GM19328 (cell line): ENCODE results near the gene WDR7.

Source experiments
- ATAC-seq: cut with Tn5 transposase; IDR thresholded peaks from one replicate; pipeline ENCODE4 v1.9.1; 2021; ENCODE audit warnings: mild to moderate bottlenecking, moderate library complexity; ENCODE audit not compliant: unreplicated experiment

The WDR7 gene

DNA sequence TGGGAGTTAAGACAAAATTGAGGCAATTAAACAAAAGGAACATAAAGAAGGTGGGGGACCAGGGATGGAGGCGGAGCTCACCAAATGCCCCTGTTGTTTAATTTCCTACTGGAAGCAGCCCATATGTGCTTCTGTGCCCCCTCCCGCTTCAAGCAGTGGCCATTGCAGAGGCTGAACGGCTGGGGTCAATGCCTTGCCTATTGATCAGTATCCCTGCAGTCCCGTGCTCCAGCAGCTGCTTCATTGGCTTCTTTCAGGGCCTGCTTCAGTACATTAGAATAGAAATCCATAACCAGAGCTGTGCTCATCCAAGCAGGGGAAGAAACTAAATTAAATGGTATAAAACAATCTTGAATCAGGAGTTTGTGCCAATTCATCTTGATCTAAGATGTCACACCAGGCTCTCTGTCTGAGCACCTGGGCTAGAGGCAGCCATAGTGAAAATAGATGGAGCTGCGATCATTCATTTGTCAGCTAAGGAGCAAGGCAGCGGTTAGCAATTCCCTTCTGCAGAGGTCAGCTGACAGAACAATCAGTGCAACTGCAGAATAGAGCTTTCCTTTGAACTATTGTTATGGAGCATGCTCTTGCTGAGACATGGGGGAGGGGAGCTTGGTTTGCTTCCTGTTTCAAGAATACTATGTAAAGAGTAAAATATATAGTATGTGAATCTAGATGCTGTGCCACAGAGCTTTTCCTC, 222.4 kb downstream of the WDR7 start:
- ATAC-seq = no peak

DNA sequence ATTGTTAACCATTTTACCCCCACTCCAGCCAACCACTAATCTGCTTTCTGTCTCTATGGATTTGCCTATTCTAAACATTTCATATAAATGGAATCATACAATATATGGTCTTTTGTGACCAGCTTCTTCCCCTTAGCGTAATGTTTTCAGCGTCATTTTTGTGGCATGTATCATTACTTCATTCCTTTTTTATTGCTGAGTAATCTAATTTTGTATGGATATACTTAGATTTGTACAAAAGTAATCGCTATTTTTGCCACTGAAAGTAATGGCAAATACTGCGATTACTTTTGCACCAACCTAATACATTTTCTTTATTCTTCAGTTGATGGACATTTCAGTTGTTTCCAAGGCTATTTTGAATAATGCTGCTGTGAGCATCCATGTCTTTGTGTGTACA, 227.6 kb downstream of the WDR7 start:
- no peak for ATAC-seq

DNA sequence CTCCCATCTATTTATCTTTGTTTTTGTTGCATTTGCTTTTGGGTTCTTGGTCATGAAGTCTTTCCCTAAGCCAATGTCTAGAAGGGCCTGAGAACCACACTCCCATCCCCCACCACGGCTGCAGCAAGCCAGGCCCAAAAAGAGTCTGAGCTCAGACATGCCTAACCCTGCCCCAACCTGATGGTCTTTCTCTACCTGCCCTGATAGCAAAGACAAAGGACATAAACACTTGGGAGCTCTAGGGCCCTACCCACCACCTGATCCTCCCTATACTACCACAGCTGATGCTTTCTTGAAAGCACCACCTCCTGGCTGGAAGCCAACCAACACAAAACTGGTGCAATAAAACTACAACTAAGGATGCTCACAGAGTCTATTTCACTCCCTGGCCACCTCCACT, 233.4 kb downstream of the WDR7 start:
- no peak for ATAC-seq

DNA sequence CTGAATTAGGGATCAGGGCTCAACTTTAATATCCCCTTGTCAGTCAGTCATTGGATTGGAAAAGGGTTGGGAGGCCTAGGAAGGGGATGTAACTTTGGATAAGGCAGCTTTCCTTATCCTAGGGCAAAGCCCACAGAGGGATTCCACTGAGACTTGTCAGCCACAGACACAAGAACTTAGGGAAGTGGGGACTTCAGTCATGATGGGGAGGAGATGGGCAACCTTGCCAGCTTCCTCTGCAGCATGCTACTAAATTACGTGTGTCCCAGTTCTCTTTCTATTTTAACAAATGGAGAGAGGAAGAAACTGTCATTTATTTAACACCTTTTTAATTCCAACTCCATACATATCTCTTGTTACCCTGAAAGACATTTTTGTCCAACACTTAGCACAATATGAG, 237.8 kb downstream of the WDR7 start:
- no peak for ATAC-seq

DNA sequence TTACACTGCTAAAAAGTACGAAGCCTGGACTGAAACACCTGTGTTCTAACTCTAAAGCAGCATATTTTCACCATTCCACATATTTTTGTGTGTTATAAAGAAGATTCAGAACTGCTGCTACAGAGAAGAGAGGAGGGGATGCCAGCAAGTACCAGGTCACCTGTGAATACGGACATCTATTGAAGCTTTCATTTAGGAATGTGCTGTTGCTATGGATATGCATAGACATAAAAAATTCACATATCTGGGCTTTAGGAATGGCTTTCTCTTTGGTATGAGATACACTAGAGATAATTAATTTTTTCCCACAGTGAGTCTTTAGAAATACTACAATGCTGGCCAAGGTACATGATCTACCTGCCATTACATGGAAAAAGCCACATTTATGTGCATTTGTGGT, 238.5 kb downstream of the WDR7 start:
- no peak for ATAC-seq

DNA sequence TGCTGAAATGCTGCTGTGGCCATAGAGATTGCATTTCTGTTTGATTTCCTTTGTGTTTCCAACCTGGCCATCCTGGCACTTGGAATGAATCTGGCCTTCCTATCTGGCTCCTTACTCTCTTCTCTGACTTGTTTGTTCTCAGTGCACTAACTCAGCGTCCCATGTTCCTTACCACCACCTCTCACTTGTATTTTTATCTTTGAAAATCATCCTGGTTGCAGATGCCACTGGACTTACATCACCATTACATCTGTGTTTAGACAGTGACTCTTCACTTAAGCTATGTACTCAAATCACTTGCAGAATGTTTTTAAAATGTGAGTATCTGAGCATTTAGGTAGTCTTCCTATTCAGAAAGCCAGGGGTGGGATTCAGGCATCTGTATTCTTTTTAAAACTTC, 239.5 kb downstream of the WDR7 start:
- no peak for ATAC-seq

DNA sequence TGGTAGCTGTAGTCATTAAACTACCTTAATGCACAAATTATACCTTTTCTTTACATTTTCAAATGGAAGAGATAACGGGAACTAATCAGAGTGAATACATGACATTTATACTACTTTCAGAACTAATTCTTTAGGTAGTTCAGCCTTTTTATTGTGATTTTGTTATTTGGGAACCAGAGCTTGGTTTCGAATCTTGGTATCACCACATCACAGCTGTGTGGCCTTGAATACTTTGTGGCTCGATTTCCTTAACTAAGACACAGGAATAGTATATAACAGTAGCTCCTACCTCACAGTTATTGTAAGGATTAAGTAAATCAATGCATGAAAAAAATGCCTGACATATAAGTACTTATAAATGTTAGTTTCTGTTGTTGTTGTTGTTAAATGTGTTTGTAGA, 240.0 kb downstream of the WDR7 start:
- no peak for ATAC-seq

DNA sequence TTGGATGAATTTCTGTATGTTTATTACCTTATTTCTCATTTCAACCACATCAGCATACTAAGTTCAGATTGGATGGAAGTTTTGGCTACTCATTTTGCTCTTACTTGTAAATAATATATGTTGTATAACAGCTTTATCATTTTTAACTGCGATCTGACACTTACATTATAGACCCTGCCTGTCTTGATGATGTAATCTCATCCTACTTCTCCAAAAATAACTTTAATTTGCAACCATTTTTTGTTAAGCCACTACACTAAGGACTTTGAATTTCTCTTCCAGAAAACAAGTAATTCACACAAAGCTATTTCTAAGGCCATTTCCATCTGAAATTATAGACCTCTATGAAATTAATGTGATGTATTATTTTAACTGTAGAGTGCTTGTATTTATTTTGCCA, 240.7 kb downstream of the WDR7 start:
- ATAC-seq = no peak

DNA sequence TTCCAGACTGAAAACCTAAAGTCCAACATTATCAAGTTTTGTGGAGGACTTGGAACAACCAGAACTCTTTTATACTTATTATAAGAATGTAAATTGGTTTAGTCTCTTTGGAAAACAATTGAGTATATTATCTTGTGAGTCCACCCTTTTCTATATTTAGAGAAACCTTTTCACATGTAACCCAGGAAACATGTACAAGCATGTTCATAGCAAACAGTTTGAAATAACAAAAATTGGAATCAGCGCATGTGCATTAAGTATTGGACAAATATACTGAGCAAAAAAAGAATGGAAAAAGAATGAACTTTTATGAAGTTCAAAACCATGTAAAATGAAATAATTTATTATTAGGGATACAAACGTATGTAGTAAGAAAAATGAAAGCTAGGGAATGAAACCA, 246.0 kb downstream of the WDR7 start:
- ATAC-seq = no peak

DNA sequence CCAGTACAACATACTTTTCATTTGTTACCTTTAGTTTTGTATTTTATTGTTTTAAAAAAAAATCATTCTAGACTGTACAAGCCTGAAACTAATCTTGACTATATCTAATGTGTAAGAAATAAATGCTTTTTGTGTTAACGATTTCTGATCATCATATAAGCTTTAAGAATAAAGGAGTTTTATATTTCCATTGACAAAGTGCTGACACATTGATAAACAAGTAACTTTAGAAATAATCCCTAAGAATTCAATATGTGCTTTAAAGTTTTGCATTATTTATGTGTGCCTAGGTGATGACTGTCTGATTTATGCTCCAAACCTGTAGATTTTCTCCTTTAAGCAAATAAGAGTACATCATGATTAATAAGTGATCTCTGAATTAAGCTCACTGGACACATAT, 248.5 kb downstream of the WDR7 start:
- no peak for ATAC-seq

DNA sequence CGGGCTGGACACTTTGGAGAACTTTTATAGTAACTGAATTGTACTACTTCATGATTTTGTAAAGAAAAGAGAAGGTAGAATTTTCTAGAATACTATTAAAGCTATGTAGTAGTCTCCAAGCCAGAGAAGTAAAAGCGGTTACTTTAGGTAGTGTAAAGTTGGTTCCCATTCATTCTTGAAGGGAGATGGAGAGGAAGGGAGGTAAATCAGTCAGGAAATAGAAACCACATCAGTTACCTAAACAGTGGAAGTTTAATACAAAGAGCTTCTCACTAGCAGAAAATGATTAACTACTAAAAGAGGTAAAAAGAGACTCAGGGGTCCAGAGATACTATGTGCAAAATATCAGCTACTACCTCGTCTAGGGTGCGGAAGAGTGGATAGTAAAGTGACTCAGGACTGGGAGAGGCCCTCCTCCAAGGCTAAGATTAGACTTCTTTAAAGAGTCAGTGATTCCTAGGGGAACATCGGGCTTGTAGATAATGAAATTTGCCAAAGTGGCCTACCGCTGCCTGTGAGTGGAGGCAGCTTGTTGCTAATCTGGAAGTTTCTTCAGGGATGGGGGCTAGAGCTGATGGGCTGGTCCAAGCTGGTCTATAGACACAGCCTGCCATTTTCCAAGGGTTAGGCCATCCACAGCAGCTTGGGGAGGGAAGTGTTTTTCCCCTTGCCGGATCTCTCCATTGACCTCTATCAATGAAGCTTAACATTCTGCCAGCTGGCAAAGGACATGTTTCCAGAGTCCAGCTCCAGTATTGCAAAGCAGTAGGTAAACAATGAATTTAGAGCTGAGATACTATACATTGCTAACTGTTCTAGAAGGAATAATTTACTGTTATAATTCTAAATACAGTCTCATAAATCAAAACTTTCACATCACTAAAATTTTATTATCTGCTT, 249.3 kb downstream of the WDR7 start:
- ATAC-seq = no peak

DNA sequence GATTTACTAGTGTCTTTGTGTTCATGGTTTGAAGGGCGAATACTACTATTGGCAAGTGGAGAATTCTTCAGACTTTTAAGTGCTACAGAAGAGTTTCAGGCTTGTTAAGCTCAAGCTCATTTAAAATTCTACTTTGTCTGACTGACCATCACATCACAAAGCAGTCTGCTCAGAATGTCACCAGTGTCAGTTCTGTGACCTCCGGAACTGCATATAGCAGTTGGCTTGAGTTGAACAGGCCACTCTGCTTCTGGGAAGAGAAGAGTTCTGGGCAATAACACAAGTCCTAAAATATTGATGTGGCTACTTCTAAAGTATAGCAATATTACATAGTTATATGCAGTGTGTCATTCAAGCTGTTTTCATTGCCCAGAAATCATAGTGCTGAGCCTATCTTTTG, 250.8 kb downstream of the WDR7 start:
- ATAC-seq = no peak

DNA sequence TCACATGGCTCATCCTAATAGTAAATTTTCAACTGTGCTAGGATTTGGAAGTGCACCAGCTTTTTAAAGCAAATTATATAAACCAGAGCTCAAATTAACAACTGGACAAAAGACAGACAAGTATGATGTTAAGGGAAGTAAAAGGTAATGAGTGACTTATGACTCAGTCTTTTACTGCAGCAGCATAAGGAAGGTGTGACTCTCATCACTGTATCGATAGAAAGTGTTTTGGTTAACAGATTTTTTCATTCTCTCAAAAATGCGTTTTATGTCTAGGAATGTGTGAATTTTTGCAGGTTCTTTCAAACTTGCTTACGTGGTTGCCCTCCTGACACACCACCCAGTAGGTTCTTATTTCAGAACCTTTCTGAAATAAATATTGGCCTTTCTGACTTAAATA, 251.5 kb downstream of the WDR7 start:
- ATAC-seq = no peak

DNA sequence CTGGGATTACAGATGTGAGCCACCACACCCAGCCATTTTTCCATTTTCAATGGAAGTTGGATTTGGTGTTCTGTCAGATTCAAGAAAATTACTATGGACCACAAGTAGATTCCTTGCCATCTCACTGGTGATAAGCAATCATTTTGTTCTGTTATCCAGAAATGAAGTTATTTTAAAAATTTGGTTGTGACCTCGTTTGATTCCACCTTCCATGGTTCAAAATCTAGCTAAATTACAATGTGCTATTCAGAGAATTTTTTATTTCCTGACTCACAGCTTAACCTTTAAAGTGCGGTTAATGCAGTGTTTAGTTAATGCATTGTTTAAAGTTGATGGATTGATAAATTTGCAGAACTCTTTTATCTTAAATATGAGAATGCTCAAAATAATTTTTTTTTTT, 252.5 kb downstream of the WDR7 start:
- ATAC-seq = no peak

DNA sequence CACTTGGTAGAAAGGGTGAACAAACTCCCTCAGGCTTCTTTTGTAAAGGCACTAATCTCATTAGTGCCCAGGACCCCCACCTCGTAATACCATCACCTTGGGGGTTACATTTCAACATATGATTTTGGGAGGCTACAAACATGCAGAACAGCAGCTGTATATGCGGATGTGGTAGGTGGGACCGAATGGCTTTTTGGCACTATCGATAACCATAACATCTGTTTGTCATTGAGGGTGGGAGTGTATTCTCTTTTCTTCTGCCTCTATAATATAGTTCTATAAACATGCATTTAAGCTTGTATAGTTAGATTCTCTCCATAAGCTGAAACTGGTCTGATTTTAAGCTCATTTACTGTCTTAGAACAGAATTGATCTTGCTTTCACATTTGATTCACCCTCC, 256.6 kb downstream of the WDR7 start:
- ATAC-seq = no peak

DNA sequence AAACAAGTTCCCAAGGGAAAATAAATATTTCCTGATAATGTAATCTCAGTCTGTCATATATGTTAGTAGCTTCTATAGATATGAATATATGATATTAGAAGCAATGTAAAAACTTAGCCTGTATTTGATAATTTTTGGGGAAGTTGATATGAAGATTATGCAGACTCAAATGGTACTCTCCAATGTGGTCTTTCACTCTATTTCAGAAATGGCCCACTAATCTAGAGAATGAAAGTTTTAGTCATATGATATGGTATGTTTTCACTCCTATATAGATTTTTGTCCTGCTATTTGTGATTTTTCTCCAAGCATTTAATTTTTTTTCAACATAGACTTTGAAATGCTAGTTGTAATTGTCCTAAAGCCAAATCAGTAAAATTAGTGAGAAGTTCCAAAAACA, 259.1 kb downstream of the WDR7 start:
- no peak for ATAC-seq

DNA sequence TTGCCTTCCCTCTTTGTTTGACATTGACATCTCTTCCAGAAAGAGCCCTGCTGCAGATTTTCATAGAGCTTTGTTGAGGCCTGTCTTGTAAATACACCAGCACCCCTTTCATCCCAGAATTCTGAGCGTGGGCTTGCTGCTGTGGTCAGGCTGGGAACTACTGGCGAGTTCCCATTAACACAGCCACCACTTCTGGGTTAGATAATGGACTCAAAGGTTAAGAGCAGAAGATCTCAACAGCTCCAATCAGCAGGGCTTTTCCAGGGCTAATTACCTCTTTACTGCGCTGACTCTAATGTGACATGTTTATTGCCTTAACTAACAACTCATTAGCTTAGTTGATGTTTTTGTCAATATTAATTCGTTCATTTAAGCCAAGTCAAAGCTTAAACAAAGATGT, 259.8 kb downstream of the WDR7 start:
- ATAC-seq = no peak

DNA sequence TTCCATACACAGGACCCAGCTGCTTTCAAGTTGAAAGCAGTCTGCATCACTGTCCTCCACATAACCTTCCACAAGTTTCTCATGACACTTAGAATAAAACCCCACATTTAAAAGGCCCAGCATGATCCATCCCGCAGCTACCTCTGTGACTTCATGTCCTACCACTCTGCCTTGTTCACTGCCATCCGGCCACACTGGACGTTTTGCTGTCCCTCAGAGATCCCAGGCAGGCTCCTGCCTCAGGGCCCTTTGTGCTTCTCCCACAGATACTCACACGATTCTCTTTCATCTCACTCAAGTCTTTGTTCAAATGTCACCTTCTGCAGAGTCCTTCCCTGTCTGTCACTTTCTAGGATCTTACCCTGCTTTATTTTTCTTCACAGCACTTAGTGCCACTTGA, 262.8 kb downstream of the WDR7 start:
- no peak for ATAC-seq

DNA sequence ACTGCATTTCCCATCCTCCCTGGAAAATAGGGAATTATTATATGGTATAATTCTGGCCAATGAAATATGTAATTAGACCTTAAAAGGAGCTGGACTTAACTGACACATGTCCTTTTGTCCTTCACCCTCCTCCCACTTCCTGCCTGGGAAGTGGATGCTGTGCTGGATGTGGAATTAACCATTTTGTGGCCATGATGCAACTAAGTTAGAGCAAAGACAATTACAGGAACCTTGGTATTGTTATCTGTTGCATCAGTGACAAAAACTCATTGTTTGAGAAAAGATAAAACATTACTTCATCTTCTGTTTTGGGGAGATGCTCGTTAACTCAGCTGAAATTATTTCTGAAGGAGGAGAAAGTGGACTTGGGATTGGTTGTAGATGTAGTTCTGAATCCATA, 268.0 kb downstream of the WDR7 start:
- ATAC-seq = no peak

DNA sequence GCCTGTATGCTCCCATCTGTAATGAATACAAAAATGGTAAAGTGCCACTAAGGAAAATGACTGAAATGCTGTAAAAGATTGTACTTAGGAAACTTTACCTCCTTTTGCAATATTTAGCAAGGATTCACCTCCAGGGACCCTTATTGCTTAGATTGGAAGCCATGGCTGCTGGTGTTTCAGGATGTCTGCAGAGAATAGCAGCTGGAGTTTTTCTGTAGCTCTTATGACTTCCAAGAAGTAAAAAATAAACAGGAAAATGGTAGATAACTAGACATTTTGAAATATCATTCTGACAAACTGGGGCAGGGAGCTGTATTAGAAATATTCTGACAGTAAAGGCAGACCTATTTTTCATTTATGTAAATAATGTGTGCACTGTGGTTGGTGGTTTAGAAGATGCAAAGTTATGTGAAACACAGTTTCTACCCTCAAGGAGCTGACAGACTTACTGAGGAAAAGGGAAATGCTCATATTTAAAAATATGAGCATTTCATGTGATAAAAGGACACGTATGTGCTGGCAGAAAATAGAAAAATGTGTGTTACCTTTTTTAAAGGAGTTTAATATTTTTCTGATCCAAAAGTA, 270.8 kb downstream of the WDR7 start:
- peak; percentile 85 for ATAC-seq

DNA sequence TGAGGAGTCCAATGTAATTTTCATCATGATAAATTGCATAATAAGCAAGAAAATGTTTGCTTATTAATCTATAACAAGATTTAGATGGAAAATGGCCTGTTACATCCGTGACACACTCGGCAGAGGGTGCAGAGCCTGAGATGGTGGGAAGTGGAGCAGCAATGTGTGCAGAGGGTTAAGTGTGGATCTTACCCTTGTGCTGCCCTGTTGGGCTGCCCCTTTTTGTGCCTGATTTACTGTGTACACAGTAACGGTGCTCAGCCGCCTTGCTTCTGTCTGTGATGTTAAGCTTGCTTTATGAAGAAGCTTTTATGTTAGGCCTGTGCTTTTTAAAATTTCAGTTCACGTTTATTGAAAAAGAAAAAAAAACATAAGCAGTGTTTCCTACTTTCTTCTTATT, 275.6 kb downstream of the WDR7 start:
- ATAC-seq = no peak

DNA sequence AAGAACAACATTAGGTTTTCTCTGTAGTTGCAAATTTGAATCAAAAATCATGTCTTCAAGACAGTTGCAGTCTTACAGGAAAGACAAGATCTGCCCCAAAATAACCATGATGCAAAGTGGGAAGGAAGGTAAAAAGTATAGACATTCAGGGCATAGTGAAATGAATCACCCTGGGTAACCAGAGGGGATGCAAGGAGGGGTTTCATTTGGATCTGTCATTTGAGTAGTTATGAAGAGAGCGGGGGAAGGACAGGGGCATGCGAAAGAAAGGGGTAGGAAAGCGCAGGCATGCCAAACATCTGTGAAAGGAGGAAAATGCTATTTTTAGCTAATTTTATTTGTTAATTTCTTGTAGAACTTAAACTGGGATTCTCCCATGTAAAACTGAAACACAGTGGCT, 276.6 kb downstream of the WDR7 start:
- no peak for ATAC-seq
